HepG2 (cell line): ENCODE results near the gene OTUB2. TPM values are rescaled to one million over a fixed set of nuclear protein-coding genes. Genes with fewer than 3 reads are reported as not detected.
A peak's percentile ranks its signal among the peaks of the same experiment; 100 is the strongest.

Experiments
- FOXA3 ChIP-seq: IDR thresholded peaks from 2 replicates; pipeline ENCODE4 v1.6.1; 2016; ENCODE audit warnings: missing genetic modification reagents, missing compliant biosample characterization
- HDAC1 ChIP-seq: sonication (generic); formaldehyde crosslinking; IDR thresholded peaks from 2 replicates; pipeline ENCODE4 v1.5.1; 2020; ENCODE audit warnings: mild to moderate bottlenecking, missing genetic modification reagents
- KDM5A ChIP-seq: fragments of 200-600 bp; sonication (generic); IDR thresholded peaks from 2 replicates; pipeline ENCODE4 v1.7.0; 2018; ENCODE audit warnings: antibody characterized with exemption, mild to moderate bottlenecking, low read length, borderline replicate concordance
- KLF13 ChIP-seq: sonication (generic); formaldehyde crosslinking; IDR thresholded peaks from 2 replicates; pipeline ENCODE4 v1.4.0; 2020; ENCODE audit warnings: mild to moderate bottlenecking, missing genetic modification reagents
- MEF2D ChIP-seq: sonication (generic); formaldehyde crosslinking; IDR thresholded peaks from 2 replicates; pipeline ENCODE4 v1.5.1; 2020; ENCODE audit warnings: mild to moderate bottlenecking, missing genetic modification reagents
- MTA3 ChIP-seq: sonication (generic); formaldehyde crosslinking; IDR thresholded peaks from 2 replicates; pipeline ENCODE4 v1.4.0; 2020; ENCODE audit warnings: missing genetic modification reagents
- MXD3 ChIP-seq: IDR thresholded peaks from 2 replicates; pipeline ENCODE4 v1.6.1; 2016; ENCODE audit warnings: mild to moderate bottlenecking, missing biosample characterization, missing genetic modification reagents
- PHF20 ChIP-seq: sonication (generic); formaldehyde crosslinking; IDR thresholded peaks from 2 replicates; pipeline ENCODE4 v1.5.0; 2020; ENCODE audit warnings: mild to moderate bottlenecking, missing genetic modification reagents
- PHF21A ChIP-seq: sonication (generic); formaldehyde crosslinking; IDR thresholded peaks from 2 replicates; pipeline ENCODE4 v1.5.0; 2020; ENCODE audit warnings: mild to moderate bottlenecking, missing genetic modification reagents
- ZGPAT ChIP-seq: IDR thresholded peaks from 2 replicates; pipeline ENCODE4 v1.6.1; 2016; ENCODE audit warnings: mild to moderate bottlenecking
- ZNF337 ChIP-seq: sonication (generic); formaldehyde crosslinking; IDR thresholded peaks from 2 replicates; pipeline ENCODE4 v1.5.1; 2020; ENCODE audit warnings: missing genetic modification reagents, low read depth, mild to moderate bottlenecking, borderline replicate concordance
- ZNF576 ChIP-seq: sonication (generic); formaldehyde crosslinking; IDR thresholded peaks from 2 replicates; pipeline ENCODE4 v1.4.0; 2020; ENCODE audit warnings: mild to moderate bottlenecking, missing genetic modification reagents
- polyA plus RNA-seq, 8 experiments: library from polyadenylated mRNA; depleted of rRNA in 3 of 8; stranded (reverse) in 7 of 8; unstranded in 1 of 8; fragments of >200 nt; fragmentation: Illumina TruSeq in 4 of 8; extraction: Trizol in 4 of 8; gene quantifications; 2 replicates each; pipeline versions ENCODE4 v1.2.1 to v1.2.3, GENCODE V29; 2011 to 2016; ENCODE audit warnings: low read depth in 4 of 8, missing spikeins in 1 of 8, mixed read lengths in 1 of 8; ENCODE audit not compliant: insufficient read depth in 1 of 8
- total RNA-seq, 5 experiments: library from RNA; depleted of rRNA; stranded (reverse); fragments of >200 nt; fragmentation: Illumina TruSeq; extraction: Trizol; gene quantifications; 2 replicates each; pipeline ENCODE4 v1.2.3, GENCODE V29; 2016; ENCODE audit warnings: low read depth in 1 of 5
- TF ChIP-seq, protein P1 (sequence below): sonication (generic); formaldehyde crosslinking; IDR thresholded peaks from 2 replicates; pipeline ENCODE4 v1.5.1; 2020; ENCODE audit warnings: mild to moderate bottlenecking, missing genetic modification reagents, moderate library complexity
- TF ChIP-seq, protein P2 (sequence below): sonication (generic); formaldehyde crosslinking; IDR thresholded peaks from 2 replicates; pipeline ENCODE4 v1.4.0; 2020; ENCODE audit warnings: mild to moderate bottlenecking, missing genetic modification reagents, borderline replicate concordance
- TF ChIP-seq, protein P3 (sequence below): sonication (generic); formaldehyde crosslinking; IDR thresholded peaks from 2 replicates; pipeline ENCODE4 v1.5.1; 2020; ENCODE audit warnings: missing genetic modification reagents, mild to moderate bottlenecking, borderline replicate concordance

OTUB2 gene
- total and polyA plus RNA-seq, 2 of the 13 experiments (the other 11 are each of a cell fraction or from before 2014, with no cell fraction given): 2.2 to 2.4 TPM

- TF ChIP-seq, protein P1, sequence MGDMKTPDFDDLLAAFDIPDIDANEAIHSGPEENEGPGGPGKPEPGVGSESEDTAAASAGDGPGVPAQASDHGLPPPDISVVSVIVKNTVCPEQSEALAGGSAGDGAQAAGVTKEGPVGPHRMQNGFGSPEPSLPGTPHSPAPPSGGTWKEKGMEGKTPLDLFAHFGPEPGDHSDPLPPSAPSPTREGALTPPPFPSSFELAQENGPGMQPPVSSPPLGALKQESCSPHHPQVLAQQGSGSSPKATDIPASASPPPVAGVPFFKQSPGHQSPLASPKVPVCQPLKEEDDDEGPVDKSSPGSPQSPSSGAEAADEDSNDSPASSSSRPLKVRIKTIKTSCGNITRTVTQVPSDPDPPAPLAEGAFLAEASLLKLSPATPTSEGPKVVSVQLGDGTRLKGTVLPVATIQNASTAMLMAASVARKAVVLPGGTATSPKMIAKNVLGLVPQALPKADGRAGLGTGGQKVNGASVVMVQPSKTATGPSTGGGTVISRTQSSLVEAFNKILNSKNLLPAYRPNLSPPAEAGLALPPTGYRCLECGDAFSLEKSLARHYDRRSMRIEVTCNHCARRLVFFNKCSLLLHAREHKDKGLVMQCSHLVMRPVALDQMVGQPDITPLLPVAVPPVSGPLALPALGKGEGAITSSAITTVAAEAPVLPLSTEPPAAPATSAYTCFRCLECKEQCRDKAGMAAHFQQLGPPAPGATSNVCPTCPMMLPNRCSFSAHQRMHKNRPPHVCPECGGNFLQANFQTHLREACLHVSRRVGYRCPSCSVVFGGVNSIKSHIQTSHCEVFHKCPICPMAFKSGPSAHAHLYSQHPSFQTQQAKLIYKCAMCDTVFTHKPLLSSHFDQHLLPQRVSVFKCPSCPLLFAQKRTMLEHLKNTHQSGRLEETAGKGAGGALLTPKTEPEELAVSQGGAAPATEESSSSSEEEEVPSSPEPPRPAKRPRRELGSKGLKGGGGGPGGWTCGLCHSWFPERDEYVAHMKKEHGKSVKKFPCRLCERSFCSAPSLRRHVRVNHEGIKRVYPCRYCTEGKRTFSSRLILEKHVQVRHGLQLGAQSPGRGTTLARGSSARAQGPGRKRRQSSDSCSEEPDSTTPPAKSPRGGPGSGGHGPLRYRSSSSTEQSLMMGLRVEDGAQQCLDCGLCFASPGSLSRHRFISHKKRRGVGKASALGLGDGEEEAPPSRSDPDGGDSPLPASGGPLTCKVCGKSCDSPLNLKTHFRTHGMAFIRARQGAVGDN (CRISPR knock-in tag): peak; percentile 86
- TF ChIP-seq PHF20 (CRISPR knock-in tag): peak; percentile 67
- TF ChIP-seq, protein P2, sequence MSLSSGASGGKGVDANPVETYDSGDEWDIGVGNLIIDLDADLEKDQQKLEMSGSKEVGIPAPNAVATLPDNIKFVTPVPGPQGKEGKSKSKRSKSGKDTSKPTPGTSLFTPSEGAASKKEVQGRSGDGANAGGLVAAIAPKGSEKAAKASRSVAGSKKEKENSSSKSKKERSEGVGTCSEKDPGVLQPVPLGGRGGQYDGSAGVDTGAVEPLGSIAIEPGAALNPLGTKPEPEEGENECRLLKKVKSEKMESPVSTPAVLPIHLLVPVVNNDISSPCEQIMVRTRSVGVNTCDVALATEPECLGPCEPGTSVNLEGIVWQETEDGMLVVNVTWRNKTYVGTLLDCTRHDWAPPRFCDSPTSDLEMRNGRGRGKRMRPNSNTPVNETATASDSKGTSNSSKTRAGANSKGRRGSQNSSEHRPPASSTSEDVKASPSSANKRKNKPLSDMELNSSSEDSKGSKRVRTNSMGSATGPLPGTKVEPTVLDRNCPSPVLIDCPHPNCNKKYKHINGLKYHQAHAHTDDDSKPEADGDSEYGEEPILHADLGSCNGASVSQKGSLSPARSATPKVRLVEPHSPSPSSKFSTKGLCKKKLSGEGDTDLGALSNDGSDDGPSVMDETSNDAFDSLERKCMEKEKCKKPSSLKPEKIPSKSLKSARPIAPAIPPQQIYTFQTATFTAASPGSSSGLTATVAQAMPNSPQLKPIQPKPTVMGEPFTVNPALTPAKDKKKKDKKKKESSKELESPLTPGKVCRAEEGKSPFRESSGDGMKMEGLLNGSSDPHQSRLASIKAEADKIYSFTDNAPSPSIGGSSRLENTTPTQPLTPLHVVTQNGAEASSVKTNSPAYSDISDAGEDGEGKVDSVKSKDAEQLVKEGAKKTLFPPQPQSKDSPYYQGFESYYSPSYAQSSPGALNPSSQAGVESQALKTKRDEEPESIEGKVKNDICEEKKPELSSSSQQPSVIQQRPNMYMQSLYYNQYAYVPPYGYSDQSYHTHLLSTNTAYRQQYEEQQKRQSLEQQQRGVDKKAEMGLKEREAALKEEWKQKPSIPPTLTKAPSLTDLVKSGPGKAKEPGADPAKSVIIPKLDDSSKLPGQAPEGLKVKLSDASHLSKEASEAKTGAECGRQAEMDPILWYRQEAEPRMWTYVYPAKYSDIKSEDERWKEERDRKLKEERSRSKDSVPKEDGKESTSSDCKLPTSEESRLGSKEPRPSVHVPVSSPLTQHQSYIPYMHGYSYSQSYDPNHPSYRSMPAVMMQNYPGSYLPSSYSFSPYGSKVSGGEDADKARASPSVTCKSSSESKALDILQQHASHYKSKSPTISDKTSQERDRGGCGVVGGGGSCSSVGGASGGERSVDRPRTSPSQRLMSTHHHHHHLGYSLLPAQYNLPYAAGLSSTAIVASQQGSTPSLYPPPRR (CRISPR knock-in tag): peak; percentile 59; the same call in 1 of the 2 replicates
- no peak for TF ChIP-seq ZNF337 (CRISPR knock-in tag)
- TF ChIP-seq KLF13 (CRISPR knock-in tag): no peak
- no peak for TF ChIP-seq ZNF576 (CRISPR knock-in tag)
- TF ChIP-seq MEF2D: 0 out of 2 replicates have a peak, but pooled peaks have one; percentile 18
- TF ChIP-seq, protein P3, sequence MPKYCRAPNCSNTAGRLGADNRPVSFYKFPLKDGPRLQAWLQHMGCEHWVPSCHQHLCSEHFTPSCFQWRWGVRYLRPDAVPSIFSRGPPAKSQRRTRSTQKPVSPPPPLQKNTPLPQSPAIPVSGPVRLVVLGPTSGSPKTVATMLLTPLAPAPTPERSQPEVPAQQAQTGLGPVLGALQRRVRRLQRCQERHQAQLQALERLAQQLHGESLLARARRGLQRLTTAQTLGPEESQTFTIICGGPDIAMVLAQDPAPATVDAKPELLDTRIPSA (CRISPR knock-in tag): peak; percentile 69; the same call in 1 of the 2 replicates
- TF ChIP-seq FOXA3 (CRISPR knock-in tag): no peak
- 0 out of 2 replicates have a peak, but pooled peaks have one; percentile 58 for TF ChIP-seq PHF21A (CRISPR knock-in tag)
- peak; percentile 46; the same call in 1 of the 2 replicates for TF ChIP-seq ZGPAT (CRISPR knock-in tag)
- no peak; the same call in none of the 2 replicates for TF ChIP-seq HDAC1 (CRISPR knock-in tag)
- peak; percentile 52; the same call in 1 of the 2 replicates for TF ChIP-seq KDM5A
- no peak for TF ChIP-seq MTA3 (CRISPR knock-in tag)
- no peak for TF ChIP-seq MXD3 (CRISPR knock-in tag)
Measured at GRCh38 chr14:94080621-94081385, 54.7 kb downstream of the OTUB2 start, which contains the start of the genes DDX24 and IFI27L1 (continued).
